Panc1 (cell line): Measurements from ENCODE around the gene NUDT19. TPM values are rescaled to one million over a fixed set of nuclear protein-coding genes. Genes with fewer than 3 reads are reported as not detected.

Experiments
- ATAC-seq: fragments of 200-7000 bp; cut with Tn5 transposase; 2 replicates; pipeline ENCODE4 v1.9.1; 2020; ENCODE audit warnings: mild to moderate bottlenecking, moderate library complexity
- BruUV-seq: library from RNA; stranded (reverse); fragments of 400-500 nt; replicated peaks from 2 replicates; lab custom pipeline; 2021; lab: Mats Ljungman, UMichigan
- CTCF ChIA-PET: fragments of 300-600 bp; sonication (Branson Sonifier 250); formaldehyde crosslinking; loops from one replicate; lab custom pipeline; 2022; ENCODE audit warnings: antibody characterized with exemption; lab: Charles Lee
- POLR2A ChIA-PET: fragments of 300-600 bp; sonication (Branson Sonifier 250); formaldehyde crosslinking; loops from one replicate; lab custom pipeline; 2022; ENCODE audit warnings: antibody characterized with exemption; lab: Charles Lee
- DNase-seq: peaks from one replicate; pipeline ENCODE4 v3.0.0-alpha.2; 2010; ENCODE audit warnings: low read depth, low spot score
- H3K27ac ChIP-seq: 2 replicates; pipeline ENCODE4 v1.5.1; 2011; ENCODE audit warnings: mild to moderate bottlenecking, low read length, inconsistent platforms
- H3K27me3 ChIP-seq: fragments of 200-500 bp; sonication (Bioruptor generic); 2 replicates; pipeline ENCODE4 v1.6.0; 2014; ENCODE audit warnings: low read length, inconsistent platforms; ENCODE audit not compliant: control insufficient read depth, insufficient read depth
- H3K36me3 ChIP-seq: fragments of 200-500 bp; sonication (Bioruptor generic); 2 replicates; pipeline ENCODE4 v1.5.1; 2014; ENCODE audit warnings: inconsistent platforms, mild to moderate bottlenecking, low read length, moderate library complexity; ENCODE audit not compliant: control insufficient read depth, insufficient read depth
- H3K4me1 ChIP-seq: 2 replicates; pipeline ENCODE4 v1.5.1; 2011; ENCODE audit warnings: inconsistent platforms, mild to moderate bottlenecking, low read length, moderate library complexity; ENCODE audit not compliant: control insufficient read depth, insufficient read depth
- H3K4me3 ChIP-seq, 2 experiments: 2 replicates each; pipeline ENCODE4 v1.5.1; 2011 to 2012; ENCODE audit warnings: low read depth in 2 of 2, low read length in 2 of 2, mild to moderate bottlenecking in 2 of 2, inconsistent platforms in 1 of 2, moderate library complexity in 1 of 2
- H3K9me3 ChIP-seq: fragments of 200-500 bp; sonication (Bioruptor generic); 2 replicates; pipeline ENCODE4 v1.5.1; 2014; ENCODE audit warnings: low read depth, mild to moderate bottlenecking, inconsistent platforms, low read length, moderate library complexity; ENCODE audit not compliant: control insufficient read depth, insufficient read depth
- POLR2AphosphoS5 ChIP-seq: IDR thresholded peaks from 2 replicates; pipeline ENCODE4 v1.6.1; 2012; ENCODE audit warnings: mild to moderate bottlenecking, low read depth, low read length, moderate library complexity
- REST ChIP-seq, 2 experiments: IDR thresholded peaks; 2 replicates each; pipeline ENCODE4 v1.6.1; 2011 to 2012; ENCODE audit warnings: low read depth in 2 of 2, control low read depth in 1 of 2, low read length in 1 of 2, mild to moderate bottlenecking in 1 of 2, moderate library complexity in 1 of 2; ENCODE audit not compliant: insufficient read depth in 1 of 2
- SIN3A ChIP-seq: IDR thresholded peaks from 2 replicates; pipeline ENCODE4 v1.6.1; 2012; ENCODE audit warnings: low read depth, mild to moderate bottlenecking, low read length, moderate library complexity, borderline replicate concordance; ENCODE audit not compliant: insufficient read depth
- TCF7L2 ChIP-seq: IDR thresholded peaks from 2 replicates; pipeline ENCODE4 v1.6.1; 2011; ENCODE audit warnings: mild to moderate bottlenecking, low read depth, low read length, inconsistent platforms
- in situ Hi-C: cut with HindIII; loops from 2 replicates; pipeline ENCODE4 v1.10.0; 2016; ENCODE audit warnings: low sequenced_read_pairs, low pct_unique_long_range_greater_than_20kb
- intact Hi-C: fragments of 100-400 bp; cut with micrococcal nuclease; formaldehyde crosslinking; loops from one replicate; pipeline ENCODE4 v1.10.0; 2022; ENCODE audit not compliant: unreplicated experiment
- total RNA-seq: library from RNA; stranded (reverse); gene quantifications from one replicate; pipeline ENCODE4 v1.2.1, GENCODE V29; 2021; ENCODE audit not compliant: unreplicated experiment
- TF ChIP-seq, protein P1 (sequence below): fragments of 450-650 bp; IDR thresholded peaks from 2 replicates; pipeline ENCODE4 v1.5.1; 2017; ENCODE audit warnings: mild to moderate bottlenecking

The NUDT19 gene
- total RNA-seq, 1 experiment from 2014 or later = 41.4 TPM

GRCh38 chr19:32675720-32676185, 15.9 kb upstream of the NUDT19 start, which contains the start of gene RGS9BP:
Gene RGS9BP, plus strand, starts transcription at chr19:32675848. Its CDS starts 416 bp downstream, at chr19:32676264.
- intact Hi-C loops = no loop called here
- no TSS peak for BruUV-seq
- Histone ChIP-seq H3K36me3 (no peaks in the 10 kb centered on the region), H3K27ac (peak within 1 kb of the TSS; percentile 81), H3K4me1 (peaks cover 11% of the 10 kb centered on the region; the same call in 1 of the 2 replicates), H3K4me3 (peak within 1 kb of the TSS; percentile 75 to 95), H3K9me3 (no peaks in the 10 kb centered on the region), H3K27me3 (no peaks in the 10 kb centered on the region)
- no peak for TF ChIP-seq SIN3A
- TF ChIP-seq POLR2AphosphoS5 = no peak
- no peak for TF ChIP-seq REST (IDR thresholded peaks at IDR 0.05; ENCODE audit: insufficient read depth in 1 of 2, low read depth in 2 of 2, low read length in 1 of 2)
- TF ChIP-seq, protein P1, sequence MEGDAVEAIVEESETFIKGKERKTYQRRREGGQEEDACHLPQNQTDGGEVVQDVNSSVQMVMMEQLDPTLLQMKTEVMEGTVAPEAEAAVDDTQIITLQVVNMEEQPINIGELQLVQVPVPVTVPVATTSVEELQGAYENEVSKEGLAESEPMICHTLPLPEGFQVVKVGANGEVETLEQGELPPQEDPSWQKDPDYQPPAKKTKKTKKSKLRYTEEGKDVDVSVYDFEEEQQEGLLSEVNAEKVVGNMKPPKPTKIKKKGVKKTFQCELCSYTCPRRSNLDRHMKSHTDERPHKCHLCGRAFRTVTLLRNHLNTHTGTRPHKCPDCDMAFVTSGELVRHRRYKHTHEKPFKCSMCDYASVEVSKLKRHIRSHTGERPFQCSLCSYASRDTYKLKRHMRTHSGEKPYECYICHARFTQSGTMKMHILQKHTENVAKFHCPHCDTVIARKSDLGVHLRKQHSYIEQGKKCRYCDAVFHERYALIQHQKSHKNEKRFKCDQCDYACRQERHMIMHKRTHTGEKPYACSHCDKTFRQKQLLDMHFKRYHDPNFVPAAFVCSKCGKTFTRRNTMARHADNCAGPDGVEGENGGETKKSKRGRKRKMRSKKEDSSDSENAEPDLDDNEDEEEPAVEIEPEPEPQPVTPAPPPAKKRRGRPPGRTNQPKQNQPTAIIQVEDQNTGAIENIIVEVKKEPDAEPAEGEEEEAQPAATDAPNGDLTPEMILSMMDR = no peak
- no peak for TF ChIP-seq TCF7L2
- in situ Hi-C loops = no loop called here
- DNase-seq = no peak
- POLR2A ChIA-PET = no interaction called here
- ATAC-seq = peak; percentile 87
- CTCF ChIA-PET = interaction anchor here (0.6 kb wide), 1 partner anchor 181 kb away, joined by 3 read pairs; no protein-coding TSS in a partner anchor

DNA sequence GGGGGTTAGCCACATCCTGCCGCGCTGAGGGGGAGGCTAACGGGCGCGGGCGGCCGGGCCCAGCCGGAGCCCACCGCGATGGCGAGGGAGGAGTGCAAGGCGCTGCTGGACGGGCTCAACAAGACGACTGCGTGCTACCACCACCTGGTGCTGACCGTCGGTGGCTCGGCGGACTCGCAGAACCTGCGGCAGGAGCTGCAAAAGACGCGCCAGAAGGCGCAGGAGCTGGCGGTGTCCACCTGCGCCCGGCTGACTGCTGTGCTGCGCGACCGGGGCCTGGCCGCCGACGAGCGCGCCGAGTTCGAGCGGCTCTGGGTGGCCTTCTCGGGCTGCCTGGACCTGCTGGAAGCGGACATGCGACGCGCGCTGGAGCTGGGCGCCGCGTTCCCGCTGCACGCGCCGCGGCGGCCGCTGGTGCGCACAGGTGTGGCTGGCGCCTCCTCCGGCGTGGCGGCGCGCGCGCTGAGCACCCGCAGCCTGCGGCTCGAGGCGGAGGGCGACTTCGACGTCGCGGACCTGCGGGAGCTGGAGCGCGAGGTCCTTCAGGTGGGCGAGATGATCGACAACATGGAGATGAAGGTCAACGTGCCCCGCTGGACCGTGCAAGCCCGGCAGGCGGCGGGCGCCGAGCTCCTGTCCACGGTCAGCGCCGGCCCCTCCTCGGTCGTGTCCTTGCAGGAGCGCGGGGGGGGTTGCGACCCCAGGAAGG, 15.3 kb upstream of the NUDT19 start:
- Histone ChIP-seq H3K9me3 (no peaks in the 10 kb centered on the region), H3K27me3 (no peaks in the 10 kb centered on the region), H3K36me3 (no peaks in the 10 kb centered on the region), H3K4me3 (peak overlapping the region; percentile 75 to 95), H3K27ac (no peak overlapping the region), H3K4me1 (peaks cover 11% of the 10 kb centered on the region; the same call in 1 of the 2 replicates)
- ChIA-PET CTCF (no interaction called here), POLR2A (interaction anchor here (0.5 kb wide), 1 partner anchor 1468 kb away, joined by 3 read pairs; no protein-coding TSS in a partner anchor)
- no peak for TF ChIP-seq SIN3A
- DNase-seq (no peak), ATAC-seq (peak; percentile 10)
- no TSS peak for BruUV-seq
- intact Hi-C loops (no loop called here), in situ Hi-C loops (no loop called here)
